ENCODE results near the gene ZNF470.

ZNF470 gene

GRCh38 chr19:56601375-56601774 is 34.1 kb downstream of the ZNF470 start:
- in situ Hi-C loops (cut with MboI; ENCODE audit: low sequenced_read_pairs, unreplicated experiment): no loop called here
- no peak for TF ChIP-seq CTCF (IDR thresholded peaks at IDR 0.05; ENCODE audit: borderline replicate concordance, control extremely low read depth, extremely low read depth, insufficient read depth, missing control alignments)
- DNase-seq (ENCODE audit: low spot score): no peak

GRCh38 chr19:56603829-56604228 is 36.6 kb downstream of the ZNF470 start:
- TF ChIP-seq CTCF (IDR thresholded peaks at IDR 0.05; ENCODE audit: borderline replicate concordance, control extremely low read depth, extremely low read depth, insufficient read depth, missing control alignments): no peak
- DNase-seq (ENCODE audit: low spot score): no peak
- in situ Hi-C loops (cut with MboI; ENCODE audit: low sequenced_read_pairs, unreplicated experiment): no loop called here

GRCh38 chr19:56608274-56608964 is 41.2 kb downstream of the ZNF470 start:
- no peak for DNase-seq (ENCODE audit: low spot score)
- TF ChIP-seq CTCF (IDR thresholded peaks at IDR 0.05; ENCODE audit: borderline replicate concordance, control extremely low read depth, extremely low read depth, insufficient read depth, missing control alignments): no peak
- in situ Hi-C loops (cut with MboI; ENCODE audit: low sequenced_read_pairs, unreplicated experiment): no loop called here

- no peak for DNase-seq (ENCODE audit: low spot score)
- TF ChIP-seq CTCF (IDR thresholded peaks at IDR 0.05; ENCODE audit: borderline replicate concordance, control extremely low read depth, extremely low read depth, insufficient read depth, missing control alignments): no peak
- in situ Hi-C loops (cut with MboI; ENCODE audit: low sequenced_read_pairs, unreplicated experiment): no loop called here
Measured at GRCh38 chr19:56611288-56611687, 44.0 kb downstream of the ZNF470 start.

- TF ChIP-seq CTCF (IDR thresholded peaks at IDR 0.05; ENCODE audit: borderline replicate concordance, control extremely low read depth, extremely low read depth, insufficient read depth, missing control alignments): no peak
- DNase-seq (ENCODE audit: low spot score): no peak
- in situ Hi-C loops (cut with MboI; ENCODE audit: low sequenced_read_pairs, unreplicated experiment): no loop called here
Measured at GRCh38 chr19:56612737-56613136, 45.5 kb downstream of the ZNF470 start.

GRCh38 chr19:56613639-56614038 is 46.4 kb downstream of the ZNF470 start:
- in situ Hi-C loops (cut with MboI; ENCODE audit: low sequenced_read_pairs, unreplicated experiment): no loop called here
- TF ChIP-seq CTCF (IDR thresholded peaks at IDR 0.05; ENCODE audit: borderline replicate concordance, control extremely low read depth, extremely low read depth, insufficient read depth, missing control alignments): no peak
- no peak for DNase-seq (ENCODE audit: low spot score)

Data from GM13976 (cell line).